ENCODE results near the gene IL18.
"Not testable (repeated sequence)": the region's sequence is repeated elsewhere in the genome, so short reads cannot be mapped to it uniquely, and the experiment has no call there.

The IL18 gene

DNA sequence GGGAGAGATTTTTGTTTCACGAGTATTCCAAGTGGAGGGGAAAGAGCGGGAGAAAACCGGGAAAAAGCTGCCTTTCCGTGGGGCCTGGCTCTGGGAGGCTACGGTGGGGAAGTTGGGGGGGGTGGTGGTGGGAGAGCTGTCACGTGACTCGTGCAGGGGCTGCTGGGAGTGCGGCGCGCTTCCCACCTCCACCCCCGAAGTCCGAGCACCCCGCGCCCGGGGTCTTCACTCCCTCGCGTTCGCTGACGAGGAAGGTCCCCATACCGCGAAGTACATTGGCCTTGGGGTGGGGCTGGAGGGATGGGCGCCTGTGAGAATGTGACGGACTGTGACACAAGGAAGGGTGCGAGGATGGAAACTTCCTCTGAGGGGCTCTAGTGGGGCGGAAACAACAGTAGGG is 3.3 kb upstream of the IL18 start, which contains the start of gene TEX12:
TSS of gene TEX12 (plus strand) at position 228 of the 400 bp plus-strand sequence. CDS start 1,897 bp downstream, outside the sequence.
- DNase-seq = no peak

DNA sequence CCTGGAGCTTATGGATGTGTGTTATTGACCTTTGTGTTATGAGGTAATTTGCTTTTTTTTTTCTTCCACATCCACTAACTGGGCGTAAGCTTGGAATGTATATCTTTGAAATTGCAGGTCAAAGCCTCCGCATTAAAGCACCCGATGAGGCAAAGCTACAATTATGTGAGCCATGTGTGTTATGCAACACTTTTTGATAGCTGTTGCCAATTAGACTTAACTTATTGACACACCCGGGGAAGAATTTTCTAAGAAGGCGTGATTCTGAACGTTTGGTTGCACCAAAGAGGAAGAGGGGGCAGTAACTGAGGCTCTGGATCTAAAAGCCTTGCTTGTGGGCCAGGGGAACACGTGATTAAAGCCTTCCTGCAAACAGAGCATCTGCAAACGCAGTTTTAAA is 2.7 kb upstream of the IL18 start:
- no peak for DNase-seq

DNA sequence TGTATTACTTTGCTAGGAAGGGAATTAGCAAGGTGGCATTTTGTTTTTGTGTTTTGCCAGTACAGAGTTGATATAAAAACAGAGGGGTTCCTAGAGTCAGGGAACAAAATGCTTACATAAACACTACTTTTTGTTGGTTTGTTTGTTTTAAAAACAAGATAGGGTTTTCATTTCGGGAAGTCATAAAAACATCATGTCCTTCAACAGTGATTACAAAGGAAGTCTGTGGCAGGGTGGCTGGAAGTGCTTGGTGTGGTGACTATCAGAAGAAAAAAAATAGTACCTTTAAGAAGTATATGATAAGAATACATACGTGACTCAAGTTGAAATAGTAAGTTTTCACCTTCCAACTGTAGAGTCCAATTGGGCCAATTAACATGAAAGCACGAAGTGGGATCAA is 1.2 kb upstream of the IL18 start:
- no peak for DNase-seq

DNA sequence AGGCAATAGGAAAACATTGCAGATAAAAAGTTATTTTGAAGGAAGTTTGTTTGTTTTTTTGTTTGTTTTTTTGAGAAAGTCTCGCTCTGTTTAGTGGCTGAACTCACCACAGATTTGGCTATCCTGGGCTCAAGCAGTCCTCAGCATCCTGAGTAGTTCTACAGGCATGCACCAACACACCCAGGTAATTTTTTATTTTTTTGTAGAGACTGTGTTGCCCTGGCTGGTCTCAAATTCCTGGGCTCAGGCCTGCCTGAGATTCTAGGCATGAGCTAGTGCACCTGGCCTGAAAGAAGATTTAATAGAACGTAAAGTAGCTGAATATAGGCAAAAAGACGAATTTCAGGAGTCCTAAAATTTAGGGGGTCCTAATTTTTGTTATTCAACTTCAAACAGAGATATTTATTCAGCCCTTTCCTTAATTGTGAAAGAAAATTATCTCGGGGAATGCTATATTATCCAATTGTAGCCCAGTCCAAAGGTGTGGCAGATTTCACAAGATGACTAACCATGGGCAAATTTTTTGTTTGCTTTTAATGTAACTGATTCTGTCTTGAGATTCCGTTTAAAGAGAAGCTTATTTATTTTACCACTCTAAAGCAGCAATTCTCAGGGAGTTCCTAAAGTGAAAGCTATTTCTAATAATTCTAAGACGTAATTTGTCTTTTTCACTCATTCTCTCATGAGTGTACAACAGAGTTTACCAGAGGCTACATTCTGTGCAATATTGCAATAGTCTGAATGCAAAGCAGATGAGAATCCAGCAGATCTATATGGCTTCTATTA is 940 bp downstream of the IL18 start:
- no peak for DNase-seq

DNA sequence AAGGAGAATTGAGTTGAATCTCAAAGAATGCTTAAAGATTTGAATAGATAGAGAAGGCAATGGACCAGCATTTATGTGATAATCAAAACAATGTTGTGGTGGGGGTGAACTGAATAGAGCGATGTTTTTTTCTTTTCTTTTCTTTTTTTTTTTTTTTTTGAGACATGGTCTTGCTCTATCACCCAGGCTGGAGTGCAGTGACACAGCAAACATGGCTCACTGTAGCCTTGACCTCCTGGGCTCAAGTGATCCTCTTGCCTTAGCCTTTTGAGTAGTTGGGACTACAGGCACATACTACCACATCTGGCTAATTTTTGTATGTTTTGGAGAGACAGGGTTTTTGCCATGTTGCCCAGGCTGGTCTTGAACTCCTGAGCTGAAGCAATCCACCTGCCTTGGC is 1.7 kb downstream of the IL18 start:
- DNase-seq = not testable (repeated sequence)

DNA sequence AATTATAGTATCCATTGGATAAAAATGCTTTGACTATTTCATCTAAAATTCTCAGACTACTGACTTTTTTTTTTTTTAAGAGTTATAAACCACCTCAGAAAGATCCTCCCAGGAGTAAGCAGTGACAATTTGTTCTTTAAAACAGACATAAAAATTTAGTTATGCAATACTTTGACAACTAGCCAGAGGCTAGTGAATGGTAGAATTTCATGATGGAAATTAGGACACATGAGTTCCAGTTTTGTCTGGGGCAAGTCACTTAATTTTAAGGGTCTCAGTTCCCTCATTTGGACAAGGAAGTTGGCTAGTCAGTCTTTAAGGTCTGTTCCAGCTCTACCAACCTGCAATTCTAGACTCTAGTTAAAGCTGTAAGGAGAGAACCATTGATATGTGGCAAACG is 2.9 kb downstream of the IL18 start:
- DNase-seq = no peak

DNA sequence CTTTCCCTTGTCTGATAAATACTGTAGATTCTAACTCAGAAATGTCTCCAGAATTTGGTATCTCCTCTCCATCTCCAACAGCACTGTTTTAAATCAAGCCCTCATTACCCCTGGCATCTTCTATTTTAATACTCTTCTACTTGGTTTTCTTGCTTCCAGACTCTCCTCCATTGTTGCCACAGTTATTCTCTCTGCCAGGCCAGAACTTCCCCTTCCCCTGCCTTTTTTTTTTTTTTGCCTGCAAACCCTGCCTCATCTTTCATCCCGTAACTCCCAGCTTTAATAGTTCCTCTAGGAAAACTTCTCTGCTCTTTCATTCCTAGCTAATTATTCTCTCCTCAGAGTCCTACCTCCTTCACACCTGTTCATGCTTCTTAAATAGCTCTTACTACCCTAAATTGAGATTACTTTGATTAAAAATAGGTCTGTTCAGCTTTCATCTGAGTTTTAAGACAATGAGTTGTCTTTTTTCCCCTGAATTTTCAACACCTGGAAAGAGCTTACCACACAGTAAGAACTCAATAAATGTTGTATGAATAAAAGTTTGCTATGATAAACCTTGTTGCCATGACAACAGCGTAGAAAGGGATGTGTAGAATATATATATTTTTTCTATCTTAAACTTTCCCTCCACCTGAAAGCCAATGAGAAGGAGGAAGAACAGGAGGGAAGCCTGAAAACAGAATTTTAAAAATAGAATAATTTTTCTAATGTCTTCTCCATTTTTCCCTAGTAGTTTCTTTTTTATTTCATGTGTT is 3.6 kb downstream of the IL18 start:
- DNase-seq = no peak

DNA sequence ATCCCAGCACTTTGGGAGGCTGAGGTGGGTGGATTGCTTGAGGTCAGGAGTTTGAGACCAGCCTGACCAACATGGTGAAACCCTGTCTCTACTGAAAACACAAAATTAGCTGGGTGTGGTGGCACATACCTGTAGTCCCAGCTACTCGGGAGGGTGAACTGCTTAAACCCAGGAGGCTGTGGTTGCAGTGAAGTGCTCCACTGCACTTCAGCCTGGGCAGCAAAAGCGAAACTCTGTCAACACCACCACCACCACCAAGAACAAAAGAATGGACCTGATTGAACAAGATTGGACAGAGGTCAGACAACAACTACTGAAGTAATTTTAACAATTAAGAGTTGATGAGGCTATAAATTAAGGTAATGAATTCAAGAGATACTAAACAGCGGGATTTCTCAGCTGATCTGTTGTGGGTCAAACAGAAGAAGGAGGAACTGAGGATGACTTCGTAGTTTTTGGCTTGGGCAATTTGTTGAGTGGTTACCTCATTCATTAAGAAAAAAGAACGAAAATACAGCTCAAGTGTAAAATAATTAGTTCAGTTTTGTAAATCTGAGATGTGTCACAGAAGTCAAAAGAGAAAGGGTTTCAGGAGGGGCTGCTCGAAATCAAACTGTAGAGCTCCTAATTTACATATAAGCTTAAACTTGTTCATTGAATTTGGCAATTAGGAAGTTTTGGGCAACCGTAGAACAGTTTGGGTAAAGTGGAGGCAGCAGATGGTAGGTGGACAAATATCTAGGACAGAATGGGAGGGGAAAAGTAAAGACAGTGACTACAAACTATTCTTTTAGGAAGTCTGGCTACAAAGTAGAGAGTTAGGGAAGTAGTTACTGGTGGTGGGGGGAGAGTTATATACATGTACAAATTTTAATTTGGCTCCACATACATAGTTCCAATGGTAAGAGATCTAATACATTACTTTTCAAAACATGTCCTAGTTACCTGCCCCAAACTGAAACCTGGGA is 4.5 kb downstream of the IL18 start:
- no peak for DNase-seq

DNA sequence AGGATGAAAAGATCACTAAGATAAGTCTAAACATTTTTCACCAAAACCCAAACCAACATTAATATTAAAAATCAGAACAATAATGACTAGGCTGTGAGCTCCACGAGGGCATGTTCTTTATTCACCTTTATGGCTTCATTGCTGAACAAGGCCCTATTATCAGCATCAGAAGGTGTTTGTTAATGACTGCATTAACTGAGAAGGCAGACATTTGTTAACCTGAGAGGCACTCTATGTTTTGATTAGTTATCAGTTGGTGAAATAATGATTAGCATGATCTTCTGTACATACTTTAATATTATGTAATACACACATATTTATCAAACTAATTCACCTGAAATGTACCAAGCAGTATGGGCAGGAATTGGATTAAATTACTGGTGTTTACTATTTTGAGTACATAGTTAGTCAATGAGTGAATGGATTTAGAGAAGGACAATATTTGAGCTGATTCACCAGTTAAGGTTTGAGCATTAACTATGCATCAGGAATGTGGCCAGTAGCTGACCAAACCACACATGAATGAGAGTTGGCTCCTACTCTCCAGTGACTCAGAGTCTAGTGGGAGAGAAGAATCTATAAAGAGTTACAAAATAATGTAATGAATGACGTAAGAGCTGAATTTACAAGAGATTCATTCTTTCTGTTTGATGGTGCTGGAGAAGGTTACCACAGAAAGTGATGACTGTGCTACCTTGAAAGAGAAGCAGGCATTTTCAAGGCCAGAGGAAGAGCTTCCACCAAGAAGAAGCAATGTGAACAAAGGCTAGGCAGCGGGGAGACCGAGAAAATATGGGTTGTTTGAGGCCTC is 6.7 kb downstream of the IL18 start:
- no peak for DNase-seq

DNA sequence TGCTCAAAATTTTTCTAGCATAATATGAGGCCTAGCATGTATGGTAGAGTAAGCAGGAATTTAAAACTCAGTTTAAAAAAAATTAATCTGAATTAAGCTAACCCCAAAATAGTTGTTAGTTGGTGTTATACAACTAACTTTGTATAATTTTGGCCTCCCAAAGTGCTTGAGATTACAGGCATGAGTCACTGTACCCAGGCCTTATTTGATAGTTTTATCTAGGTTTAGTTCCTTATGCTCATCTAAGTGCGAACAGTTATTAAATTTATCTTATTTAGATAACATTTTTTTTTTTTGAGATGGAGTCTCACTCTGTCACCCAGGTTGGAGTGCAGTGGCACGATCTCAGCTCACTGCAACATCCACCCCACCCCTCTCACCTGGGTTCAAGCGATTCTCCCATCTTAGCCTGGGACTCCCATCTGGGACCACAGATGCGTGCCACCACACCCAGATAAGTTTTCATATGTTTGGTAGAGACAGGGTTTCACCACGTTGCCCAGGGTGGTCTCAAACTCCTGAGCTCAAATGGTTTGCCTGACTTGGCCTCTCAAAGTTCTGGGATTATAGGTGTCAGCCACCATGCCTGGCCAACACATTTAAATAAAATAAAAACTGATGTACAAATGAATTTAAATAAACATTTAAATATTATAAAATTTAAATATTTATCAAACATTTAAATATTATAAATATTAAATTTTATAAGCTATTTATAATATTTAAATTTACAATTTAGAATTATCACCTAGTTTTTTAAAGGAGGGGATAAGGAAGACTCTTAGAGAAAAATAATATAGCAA is 7.5 kb downstream of the IL18 start:
- no peak for DNase-seq

DNA sequence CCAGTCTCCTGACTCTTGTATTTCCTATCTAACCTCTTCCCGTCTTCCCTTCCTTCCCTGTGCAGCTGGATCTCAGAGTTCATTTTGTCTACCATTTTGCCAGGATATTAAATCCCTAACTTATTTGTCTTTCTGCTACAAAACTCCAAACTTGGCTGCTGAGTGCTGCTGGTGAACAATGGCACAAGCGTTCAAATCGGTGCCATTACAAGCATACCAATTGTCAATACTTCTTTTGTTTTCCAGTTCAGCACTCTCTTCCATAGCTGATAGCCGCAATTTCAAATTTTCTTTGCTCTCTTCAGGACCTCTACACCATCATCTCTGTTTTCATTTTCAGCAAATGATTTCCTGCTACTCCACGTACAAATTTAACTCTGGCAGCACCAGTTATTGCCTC is 13.4 kb downstream of the IL18 start:
- no peak for DNase-seq

DNA sequence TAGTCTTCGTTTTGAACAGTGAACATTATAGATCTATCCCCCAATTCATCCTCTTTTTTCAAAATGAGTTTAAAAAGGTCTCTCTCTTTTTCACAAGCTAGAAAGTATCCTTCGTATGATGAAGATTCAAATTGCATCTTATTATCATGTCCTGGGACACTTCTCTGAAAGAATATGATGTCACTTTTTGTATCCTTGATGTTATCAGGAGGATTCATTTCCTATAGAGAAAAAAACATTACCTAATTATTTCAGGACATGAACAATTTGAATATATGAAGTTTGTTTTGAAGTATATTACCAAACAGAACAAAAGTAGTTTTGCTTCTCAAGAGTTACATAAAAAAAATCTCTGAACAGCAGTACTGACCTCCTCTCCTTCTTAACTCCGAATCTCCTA is 20.3 kb downstream of the IL18 start:
- DNase-seq = no peak

DNA sequence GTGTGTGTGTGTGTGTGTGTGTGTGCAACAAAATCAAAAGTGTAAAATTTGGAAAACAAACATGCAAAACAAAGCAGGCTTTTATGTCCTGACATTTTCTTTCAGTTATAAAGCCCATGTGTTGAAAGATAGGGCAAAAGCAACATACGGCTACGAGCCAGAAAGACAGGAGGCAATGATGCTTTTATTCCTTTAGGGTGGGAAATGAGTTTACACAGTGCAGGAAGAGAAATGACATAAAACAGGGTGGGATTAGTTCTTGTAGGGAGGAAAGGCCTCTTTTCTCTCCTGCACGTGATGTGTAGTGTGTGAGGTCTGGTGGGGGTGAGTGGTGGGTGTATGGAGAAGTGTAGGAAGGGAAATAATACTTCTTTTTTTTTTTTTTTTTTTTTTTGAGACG is 29.4 kb downstream of the IL18 start:
- DNase-seq = no peak

DNA sequence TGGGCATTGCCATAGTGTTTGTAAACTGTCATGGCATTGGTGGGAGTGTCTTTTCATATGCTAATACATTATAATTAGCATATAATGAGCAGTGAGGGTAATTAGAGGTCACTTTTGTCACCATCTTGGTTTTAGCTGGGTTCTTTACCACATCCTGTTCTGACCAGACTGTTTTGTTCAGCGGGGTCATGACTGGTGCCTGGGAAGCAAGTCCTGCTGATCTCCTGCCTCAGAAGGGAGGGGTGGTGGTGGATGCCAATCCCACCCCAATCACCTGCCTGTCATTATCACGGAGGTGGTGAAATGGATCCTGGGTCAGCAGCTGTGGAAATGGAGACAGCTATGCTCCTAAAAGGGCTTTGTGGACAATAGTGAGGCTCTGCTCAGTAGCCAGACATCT is 31.2 kb downstream of the IL18 start:
- DNase-seq = no peak

DNA sequence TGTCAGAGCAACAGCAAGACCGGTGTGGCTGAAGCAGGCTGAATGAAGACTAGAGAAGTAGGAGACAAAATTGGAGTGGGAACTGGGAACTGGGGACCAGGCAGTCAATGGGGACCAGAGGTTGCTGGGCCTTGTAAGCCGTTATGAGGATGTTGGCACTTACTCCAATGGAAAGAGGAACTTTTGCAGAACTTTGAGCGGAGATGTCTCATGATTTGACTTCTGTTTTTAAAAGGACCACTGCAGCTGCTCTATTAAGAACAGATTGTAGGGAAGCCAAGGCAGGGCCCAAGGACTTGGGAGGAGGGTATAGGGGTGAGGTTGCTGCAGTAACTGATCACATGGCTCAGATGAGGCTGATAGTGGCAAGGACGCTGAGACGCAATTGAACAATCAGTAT is 34.2 kb downstream of the IL18 start:
- no peak for DNase-seq

DNA sequence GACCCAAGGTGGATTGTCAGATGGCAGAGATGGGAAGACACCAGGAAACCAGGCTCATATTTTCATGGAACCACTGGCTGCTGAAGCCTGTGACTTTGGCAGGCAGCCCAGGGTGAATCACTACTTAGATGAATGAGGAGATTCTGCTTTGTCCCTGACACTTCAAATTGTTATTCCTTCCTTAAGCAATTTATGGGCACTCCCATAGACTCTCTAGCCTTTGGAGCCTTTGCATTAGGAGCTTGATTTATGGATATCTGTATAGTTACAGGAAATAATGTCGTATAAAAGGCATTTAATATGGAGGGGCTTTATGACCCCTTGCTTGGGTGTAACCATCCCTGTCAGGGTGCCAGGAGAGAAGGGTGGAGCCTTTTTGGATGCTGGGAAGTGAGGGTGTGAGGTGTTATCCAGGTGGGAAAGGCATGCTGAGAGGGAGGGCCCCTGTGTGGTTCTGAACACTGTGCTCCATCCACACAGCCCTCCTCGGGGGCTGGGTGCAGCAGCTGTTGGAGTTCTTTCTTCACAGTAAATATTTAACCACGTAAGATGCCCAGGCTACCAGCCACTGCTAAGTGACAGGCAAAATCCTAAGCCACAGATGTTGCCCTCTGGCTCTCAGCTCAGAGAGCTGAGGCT is 35.3 kb downstream of the IL18 start:
- no peak for DNase-seq

DNA sequence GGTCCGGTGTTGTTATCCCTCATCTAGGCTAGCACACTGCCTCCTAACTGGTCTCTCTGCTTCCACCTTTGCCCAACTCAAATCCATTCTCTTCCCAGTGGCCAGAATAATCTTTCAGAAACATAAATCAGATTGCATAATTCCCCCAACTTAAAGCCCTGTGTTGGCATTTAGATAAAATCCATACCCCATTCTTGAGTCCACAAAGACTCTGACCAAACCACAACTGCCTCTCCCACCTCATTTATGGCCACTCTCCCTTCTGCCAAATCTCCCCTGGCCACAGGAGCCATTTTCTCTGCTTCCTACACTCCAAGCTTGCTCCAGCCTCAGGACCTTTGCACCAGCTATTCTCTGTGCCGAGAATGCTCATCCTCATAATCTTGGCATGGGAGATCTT is 36.8 kb downstream of the IL18 start:
- DNase-seq = no peak

DNA sequence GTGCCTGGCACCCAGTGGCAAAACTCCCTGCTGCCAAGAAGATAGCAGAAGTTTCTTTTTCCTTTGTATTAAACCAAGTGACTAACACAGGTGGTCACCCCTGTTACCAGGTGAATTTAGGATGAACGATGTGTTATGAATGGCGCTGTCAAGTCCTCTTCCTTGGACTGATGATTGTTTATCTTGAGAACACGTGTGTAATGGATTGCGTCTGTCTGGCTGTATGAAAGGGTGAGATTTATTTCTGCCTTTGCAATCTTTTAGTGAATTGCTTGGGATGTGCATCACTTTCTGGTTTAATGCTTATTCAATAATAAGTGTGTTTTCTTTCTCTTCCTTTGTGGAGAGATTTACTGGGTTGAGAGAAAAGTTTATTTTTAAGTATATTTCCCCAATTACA is 40.8 kb downstream of the IL18 start:
- DNase-seq = no peak

DNA sequence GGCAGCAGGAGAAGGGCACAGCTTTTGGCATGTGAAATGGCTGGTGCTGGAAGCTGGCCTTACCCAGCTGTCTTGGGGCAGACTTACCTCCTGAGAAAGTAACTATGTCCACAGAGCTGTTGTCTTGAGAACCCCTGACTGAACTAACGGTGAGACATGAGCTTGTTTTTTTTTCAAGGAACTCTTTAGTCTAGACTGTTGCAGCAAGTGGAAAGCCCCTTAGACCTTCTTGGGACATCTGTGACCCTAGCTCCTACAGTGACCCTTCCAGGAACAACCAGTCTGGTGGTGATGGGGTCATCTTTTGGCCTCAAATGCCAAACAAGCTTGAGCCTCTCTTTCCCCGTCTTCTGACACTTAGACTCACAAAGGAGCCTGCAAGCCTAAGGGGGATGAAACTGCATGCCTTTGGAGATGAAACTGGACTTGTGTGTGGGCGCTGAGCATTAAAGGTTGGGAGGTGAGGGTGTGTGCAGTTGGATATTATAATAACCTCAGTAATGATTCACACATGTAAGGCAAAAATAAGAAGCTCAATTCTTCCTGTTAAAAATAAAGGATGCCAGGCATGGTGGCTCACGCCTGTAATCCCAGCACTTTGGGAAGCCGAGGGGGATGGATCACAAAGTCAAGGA is 41.8 kb downstream of the IL18 start:
- DNase-seq = no peak

DNA sequence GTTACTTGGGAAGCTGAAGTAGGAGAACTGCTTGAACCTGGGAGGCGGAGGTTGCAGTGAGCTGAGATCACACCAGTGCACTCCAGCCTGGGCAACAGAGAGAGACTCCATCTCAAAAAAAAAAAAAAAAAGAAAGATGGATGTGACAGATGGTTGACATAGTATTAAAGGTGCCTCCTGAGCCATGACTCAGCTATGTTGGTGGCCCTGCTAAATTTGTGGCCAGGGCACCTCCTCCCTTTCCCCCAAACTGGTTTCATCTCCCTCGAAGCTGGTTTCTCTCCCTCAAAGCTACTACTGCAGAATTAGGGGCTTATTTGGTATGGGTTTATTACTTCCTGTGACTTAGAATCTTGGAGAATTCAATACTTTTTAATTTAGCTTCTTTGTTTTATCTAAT is 45.7 kb downstream of the IL18 start:
- no peak for DNase-seq

DNA sequence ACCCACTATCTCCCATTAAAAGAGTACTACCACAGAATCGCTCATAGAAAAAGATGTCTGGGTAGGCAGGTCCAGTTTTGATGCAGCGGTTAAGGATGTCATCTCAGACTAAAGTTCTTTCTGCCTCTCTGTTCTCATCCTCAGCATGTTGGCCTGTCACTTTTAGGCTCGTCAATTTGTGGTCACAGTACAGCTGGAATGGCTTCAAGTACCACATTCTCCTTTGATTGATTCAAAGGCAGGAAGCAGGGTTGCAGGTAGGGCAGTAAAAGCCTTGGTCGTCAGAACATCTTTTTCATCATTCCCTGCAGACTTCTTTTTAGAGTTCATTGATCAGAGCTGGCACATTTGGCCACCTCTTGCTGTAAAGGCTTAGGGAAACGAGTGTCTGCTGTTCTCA is 48.5 kb downstream of the IL18 start:
- DNase-seq = no peak

Measured in activated CD8-positive, alpha-beta memory T cell treated with anti-CD3 and anti-CD28 coated beads, Interleukin-2, amount 50 U/mL, for 4 hours (primary cell).